Measurements from ENCODE around the gene ZNF264.
A peak's percentile ranks its signal among the peaks of the same experiment; 100 is the strongest.
"Not testable (repeated sequence)": the region's sequence is repeated elsewhere in the genome, so short reads cannot be mapped to it uniquely, and the experiment has no call there.

ZNF264 gene

GRCh38 chr19:57245959-57246358 lies 54.7 kb downstream of the ZNF264 start:
- DNase-seq = no peak

- DNase-seq = no peak
These were observed 57.3 kb downstream of the ZNF264 start for GRCh38 chr19:57248646-57249045.

- DNase-seq = no peak
These were observed 58.0 kb downstream of the ZNF264 start for GRCh38 chr19:57249329-57249728.

GRCh38 chr19:57253767-57254166 lies 62.5 kb downstream of the ZNF264 start:
- DNase-seq = not testable (repeated sequence)

- no peak for DNase-seq
These were observed 70.7 kb downstream of the ZNF264 start for GRCh38 chr19:57262044-57262443.

GRCh38 chr19:57263244-57263741 lies 72.0 kb downstream of the ZNF264 start:
- no peak for DNase-seq

GRCh38 chr19:57267291-57267690 lies 76.0 kb downstream of the ZNF264 start:
- peak; percentile 35 for DNase-seq

GRCh38 chr19:57269515-57270250 lies 78.4 kb downstream of the ZNF264 start:
- peak; percentile 86 for DNase-seq

GRCh38 chr19:57271280-57271679 lies 80.0 kb downstream of the ZNF264 start:
- DNase-seq = no peak
